GM19372 (cell line): ENCODE data around the gene ARHGDIA.

Experiments
- ATAC-seq: cut with Tn5 transposase; IDR thresholded peaks from one replicate; pipeline ENCODE4 v1.9.1; 2021; ENCODE audit warnings: mild to moderate bottlenecking, low read depth, moderate library complexity; ENCODE audit not compliant: unreplicated experiment

Gene ARHGDIA

DNA sequence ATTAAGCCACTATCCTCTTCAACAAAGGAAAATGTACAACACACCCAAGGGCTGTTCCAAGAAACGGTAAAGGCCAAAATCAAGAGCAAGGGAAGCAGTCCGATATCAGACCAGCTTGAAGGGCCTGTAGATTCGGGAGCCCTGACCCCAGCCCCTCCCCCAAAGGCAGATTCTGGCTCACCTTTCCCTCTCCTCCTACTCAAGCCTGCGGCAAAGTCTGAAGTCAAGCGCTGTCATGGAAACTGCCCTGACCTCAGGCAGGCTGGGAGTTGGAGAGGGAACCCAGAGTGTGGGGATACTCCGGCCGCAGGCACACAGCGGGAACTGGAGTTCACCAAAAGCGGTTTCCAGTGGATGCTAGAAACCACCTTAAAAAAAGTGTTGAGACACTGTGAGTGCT, 18.5 kb upstream of the ARHGDIA start:
- ATAC-seq: no peak

DNA sequence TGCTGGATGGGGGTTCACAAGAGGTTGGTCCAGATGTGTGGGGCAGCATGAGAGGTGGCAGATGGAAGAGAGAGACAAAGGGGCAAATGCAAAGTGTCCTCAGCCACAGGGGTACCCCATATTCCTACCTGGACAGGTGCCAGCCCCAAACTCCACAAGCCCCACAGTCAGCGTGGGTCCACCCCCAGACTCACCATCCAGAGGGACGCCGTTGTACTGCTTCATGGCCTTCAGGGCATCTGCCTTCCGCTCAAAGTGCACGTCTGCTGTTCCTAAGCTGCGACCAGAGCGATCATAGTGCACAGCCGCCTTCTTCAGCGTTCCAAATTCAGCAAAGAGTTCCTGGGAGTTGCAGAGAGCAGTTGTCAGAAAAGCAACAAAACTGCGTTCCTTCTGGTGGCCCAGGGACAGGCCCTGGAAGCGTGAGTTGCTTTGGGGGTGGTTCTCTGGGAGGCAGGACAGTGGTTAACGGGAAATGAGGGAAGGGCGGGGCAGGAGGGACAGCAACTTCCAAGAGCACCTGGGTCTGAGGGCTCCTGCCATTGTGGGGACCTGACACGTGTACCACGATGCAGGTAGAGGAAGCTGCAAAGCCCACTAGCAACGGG, 18.0 kb upstream of the ARHGDIA start:
- no peak for ATAC-seq

DNA sequence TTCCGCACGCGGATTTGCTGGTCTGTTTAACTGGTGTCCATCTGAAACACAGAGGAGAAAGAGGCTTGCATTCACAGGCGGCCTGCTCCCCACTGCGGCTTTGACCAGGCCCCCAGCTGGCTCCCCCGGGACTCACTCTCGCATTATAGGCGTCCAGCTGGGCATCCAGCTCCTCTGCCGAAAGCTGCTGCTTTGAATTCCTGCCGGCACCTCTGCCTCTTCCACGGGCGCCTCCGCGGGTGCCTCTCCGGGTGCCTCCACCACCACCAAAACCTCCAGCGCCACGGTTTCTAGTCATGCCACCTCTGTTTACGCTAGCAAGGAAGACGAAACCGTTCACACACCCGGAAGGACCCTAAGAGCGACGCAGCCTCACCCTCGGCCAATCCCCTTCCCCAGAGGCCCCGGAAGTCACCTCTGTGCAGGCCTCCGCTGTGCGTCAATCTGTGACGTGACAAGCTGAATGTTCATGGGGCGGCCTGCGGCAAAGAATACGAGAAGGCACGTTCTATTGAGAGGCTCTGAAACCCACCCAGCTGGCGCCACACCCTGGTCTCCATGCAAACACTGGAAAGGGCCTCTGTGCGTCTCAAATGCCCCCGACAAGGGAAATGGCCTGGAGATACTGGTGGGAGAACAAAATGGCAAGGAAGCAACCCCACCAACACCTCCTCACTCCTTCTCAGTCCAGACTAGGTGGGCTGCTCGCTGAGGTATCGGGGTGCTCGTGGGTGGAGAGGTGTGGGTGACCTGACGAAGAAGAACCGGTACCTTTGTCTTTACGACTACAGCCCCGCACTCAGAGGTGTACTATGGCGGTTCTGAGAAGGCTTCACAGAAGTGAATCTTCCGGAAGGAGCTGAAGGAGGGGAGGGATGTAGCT, 17.2 kb upstream of the ARHGDIA start:
- no peak for ATAC-seq

DNA sequence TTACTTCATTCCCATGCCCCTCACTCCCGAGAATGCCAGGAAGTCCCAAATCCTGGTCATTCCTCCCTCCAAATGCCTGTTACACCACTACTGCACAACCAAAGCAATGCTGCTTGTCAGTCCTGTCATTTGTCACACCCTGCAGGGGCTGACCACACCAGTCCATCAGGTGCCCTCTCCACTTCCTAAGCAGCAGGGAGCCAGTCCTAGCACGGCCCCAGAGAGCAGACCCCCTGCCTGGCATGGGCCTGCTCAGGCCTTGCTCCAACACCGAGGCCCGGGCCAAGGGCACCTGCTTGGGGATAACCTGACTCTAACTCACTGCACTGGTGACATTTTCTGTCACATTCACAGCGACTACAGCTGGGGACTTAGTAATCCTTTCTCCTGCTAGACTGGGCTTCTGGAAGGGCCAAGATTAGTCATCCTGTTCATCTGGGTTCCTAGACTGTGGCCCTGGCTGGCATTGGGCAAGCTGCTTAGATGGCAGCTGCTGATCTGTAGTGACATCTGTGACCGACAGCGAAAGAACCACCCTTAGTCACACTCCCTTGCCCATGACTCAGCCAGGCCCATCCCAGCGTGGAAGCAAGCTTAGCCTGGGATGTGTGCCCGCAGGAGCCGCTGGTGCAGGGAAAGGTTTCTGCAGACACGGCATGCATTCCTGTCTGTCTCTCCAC, 14.9 kb upstream of the ARHGDIA start:
- no peak for ATAC-seq

DNA sequence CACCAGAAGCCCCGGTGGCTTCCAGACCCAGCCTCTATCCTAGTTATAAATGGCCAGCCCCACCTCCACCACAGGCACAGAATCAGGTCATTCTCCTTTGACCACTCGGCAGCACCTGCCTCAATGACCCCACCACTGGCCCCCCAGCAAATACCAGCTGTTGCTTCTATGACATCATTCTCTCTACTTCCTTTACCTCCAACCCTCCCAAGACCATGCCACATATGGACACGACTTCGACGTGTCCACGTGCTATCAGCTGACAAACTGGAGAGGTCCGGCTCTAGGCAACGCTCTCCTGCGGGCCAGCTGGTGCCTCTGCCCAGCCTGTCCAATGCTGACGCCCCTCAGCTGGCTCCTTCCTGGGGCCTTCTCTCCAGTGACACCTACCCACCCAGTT, 14.3 kb upstream of the ARHGDIA start:
- ATAC-seq: no peak

DNA sequence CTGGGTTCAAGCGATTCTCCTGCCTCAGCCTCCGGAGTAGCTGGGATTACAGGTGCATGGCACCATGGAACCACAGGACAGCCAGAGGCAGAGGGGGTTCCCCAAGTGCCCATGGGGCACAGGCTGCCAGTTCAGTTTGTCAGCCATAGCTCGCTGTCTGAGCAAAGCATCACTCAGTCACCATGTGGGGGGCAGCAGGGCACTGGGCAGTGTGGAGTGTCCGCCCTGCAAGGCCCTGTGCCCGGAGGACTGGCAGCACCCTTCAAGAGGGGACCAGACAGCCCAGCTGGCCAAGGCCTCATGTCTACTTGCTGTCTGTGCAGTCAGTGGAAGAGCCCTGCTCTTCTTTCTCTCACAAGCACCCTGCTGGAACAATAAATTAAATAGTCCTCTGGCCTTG, 13.8 kb upstream of the ARHGDIA start:
- ATAC-seq: no peak

DNA sequence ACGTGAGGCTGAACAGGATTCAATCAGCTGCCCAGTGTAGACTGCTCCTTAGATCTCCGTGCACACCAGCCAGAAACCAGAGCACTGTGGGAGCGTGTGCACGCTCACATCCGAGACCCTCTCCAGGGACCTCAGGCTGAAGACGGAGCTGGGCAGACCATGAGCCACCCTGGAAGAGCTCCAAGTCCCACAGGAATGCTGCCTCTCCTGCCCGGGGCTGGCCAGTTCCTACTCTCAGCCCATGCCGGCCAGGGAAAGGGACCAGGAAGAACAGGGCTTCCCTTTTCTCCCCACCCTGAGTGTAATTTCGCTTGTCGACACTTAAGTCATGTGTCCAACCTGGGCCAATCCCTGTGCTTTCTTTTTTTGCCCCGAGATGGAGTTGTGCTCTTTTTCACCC, 13.4 kb upstream of the ARHGDIA start:
- ATAC-seq: no peak

DNA sequence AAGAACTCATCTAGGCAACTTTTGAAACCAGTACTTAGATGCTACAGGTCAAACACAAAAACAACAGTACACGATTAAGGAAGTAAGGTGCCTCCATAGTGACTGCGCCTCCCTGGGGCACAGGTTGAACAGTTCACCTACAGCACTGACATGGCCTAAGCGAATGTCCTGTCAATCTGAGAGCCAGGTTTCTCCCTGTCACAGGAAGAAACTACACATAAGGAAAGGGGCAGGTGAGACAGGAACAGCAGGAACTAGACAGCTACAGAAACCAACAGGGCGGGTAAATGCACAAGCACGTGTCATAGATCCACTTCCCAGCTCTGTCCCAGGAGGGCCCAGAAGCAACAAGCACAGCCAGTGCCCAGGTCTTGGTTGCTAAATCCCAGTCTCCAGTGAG, 8.0 kb upstream of the ARHGDIA start:
- no peak for ATAC-seq

DNA sequence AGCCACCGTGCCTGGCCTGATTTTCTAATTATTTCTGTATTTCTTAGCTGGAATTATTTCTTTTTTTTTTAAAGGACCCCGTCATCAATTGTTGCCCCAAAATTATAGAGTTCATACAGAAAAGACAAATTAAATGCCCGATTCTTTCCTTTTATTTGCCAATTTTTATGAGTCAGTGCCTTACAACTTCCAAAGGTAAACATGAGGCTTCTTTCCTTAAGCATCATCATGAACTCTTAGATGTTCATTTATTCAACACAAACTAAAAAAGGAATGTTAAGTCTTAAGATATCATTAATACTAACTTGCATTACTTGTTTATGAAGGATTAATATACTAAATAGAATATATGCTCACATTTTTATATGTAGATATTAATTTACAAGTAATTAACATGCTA, 7.2 kb upstream of the ARHGDIA start:
- no peak for ATAC-seq

DNA sequence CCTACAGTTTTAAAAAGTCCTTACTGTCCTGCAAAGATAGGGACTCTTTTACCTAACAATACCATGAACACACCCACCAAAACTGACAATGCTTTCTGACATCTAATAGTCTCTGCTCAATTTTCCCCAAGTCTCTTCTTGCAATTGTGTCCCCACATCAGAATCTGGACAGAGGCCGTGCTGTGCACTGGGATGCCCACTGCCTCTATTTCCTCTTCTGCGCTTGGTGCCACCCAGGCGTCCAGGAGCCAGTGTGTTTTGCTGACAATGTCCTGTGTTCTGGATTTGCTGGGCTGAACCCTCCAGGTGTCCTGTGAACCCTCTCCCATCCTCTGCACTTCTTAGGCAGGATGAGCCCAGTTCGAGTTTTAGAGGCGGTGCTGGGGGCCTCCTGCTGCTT, 6.4 kb upstream of the ARHGDIA start:
- ATAC-seq: no peak

DNA sequence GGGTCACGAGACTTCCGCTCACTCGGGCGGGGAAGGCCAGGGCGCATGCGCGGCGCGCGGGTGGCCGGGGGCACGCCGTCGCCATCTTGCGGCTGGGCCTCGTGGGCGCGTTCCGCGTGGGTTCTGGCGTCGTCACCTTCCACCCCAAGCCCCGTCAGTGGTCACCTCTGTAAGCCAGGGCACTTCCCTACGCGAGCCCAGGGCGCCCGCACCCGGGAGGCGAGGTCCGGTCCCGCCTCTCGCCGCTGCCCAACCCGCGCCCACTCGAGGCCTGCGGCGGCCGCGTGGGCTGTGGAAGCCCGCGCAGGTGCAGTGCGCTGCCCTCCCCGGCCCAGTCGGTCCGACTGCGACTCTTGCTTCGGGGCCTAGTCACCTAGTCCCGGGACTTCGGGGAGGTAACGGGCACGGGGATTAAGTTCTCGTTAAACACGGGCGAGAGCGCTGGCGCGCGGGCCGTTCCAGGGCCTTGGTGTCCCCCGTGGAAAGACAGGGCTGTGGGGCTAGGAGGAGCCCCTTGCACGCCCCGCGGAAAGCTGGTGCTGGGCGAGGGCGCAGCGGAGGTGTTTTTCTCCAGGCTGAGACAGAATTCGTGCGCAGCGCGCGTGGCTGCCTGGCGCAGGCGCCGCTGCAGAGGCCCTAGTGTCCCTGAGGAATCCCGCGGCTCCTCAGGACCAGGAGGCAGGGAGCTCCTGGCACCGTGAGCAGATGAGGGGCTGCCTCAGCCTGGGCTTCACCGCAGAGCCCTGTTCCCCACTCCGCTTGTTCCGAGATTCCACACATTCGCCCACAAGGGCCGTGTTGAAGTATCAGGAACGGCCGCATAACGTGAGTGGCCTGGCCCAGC, 472 bp upstream of the ARHGDIA start:
- ATAC-seq: peak; percentile 56

DNA sequence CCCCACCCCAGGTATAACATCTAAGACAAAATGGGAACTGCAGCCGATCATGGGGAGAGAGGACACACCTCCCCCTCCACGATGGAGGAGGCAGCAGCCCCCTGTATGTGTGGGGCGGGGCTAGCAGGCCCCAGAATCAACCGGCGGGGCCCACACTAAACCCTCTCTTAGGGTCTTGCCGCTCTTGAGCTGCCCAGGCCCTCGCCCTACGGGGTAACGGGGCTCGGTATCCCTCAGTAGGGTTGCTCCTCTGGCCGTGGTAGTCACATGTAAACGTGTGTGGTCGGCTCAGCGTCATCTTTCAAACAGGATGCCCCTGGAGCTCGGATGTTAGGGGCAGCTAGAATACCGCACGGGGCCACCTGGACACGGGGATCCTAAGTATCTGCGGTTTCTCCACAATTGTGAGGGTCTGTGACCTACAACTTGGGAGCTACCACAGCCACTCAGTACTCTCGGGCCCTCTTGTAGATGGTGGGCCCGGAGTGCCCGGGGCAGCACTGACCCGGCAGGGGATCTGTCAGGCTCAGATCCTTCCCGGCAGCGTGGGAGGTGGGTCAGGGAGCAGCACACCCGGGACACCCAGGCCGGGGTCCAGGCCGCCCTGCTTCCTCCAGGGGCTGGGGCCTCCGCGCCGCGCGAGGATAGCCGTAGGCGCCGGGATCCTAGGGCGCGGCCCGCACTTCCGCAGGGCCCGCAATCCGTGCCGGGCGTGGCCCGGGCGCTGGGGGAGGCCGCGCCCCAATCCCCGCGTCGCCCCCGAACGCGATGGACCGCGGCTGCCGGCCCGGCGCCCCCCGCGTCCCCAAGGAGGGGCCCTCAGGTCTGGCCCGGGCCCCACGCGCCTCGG, 781 bp downstream of the ARHGDIA start:
- peak; percentile 9 for ATAC-seq

DNA sequence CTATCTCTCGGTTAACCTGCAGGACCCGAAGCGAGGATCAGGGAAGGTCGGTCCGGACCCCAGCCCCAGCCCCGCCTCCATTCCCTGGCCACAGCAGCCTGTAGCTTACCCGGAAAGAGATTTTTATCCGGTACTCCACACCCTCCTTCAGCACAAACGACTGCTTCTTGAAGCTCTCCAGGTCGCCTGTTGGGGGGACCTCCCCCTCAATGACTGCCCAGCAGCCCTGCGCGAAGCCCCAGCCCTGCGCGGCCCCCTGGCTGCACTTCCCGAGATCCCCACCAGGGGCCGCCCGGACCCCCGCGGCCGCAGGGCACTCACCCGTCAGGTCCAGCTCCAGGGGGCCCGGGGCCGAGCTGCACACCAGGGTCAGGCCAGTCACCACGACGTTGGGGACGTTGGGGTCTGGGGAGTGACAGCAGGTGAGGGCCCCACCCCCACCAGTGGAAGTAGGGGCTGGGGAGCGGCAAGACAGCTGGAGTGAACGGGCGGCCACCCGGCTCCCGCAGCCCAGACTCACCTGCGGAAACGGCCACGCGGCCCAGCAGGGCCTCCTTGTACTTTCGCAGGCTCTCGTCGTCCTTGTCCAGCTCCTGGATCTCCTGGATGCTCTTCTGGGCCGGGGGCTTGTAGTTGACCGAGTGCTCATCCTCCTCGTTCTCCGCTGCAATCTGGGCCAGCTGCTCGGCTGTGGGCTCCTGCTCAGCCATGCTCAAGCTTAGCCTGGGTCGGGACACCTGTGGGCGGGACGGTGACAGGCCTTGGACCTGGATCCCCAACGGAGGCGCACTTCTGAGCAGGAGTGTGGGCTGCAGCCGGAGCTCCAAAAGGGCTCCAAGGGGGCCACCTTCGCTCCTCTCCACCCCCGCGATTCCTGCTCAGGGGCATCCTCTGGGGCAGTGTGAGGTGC, 1.7 kb downstream of the ARHGDIA start:
- no peak for ATAC-seq

DNA sequence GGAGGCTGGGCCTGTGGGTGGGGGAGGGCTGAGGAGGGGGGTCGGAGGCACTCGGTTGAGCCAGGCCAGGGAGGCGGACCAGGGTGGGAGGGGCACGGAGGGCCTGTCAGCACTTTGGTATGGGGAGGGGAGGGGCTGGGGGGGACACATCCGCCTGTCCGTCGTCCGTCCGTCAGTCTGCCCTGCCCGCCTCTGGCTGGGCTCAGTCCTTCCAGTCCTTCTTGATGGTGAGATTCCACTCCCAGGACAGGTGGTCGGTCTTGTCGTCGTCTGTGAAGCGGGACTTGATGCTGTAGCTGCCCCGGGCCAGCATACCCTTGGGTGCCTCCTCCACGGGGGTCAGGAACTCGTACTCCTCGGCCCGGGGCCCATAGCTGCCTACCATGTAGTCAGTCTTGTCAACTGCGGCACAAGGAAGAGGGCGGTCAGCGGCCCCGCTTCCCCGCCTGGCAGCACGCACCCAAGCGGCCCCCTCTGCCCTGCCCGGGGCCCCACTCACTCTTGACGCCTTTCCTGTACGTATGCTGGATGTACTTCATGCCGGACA, 2.4 kb downstream of the ARHGDIA start:
- ATAC-seq: no peak

DNA sequence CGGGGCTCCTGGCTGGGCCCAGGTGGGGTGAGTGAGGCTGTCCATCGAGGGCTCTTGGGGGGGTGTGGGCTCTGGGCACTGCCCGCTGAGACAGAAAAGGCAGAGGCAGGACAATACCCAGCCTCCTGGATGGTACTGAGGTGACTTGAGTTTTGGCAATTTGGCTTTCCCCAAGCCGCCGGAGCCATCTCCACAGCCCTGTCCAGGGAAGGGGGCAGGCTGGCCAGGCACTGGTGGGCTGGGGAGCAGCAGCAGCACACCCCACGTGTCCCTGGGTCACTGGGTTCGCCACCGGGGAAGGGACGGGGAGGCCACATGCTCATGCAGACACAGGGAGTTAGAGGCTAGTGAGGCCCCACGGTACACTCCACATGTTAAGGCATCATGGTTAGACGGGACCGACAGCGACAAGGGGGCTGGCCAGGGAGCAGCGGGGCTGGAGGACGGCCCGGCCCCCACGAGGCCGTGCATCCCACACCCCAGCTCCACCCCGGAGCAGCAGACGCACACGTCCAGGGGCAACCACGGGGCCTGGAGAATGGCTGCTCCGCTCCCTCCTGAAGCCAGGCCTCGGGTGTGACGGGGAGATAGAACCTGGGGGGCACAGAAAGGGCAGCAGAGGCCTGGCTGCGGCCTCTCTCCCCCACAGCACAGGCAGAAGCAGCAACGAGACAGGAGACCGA, 3.0 kb downstream of the ARHGDIA start:
- no peak for ATAC-seq

DNA sequence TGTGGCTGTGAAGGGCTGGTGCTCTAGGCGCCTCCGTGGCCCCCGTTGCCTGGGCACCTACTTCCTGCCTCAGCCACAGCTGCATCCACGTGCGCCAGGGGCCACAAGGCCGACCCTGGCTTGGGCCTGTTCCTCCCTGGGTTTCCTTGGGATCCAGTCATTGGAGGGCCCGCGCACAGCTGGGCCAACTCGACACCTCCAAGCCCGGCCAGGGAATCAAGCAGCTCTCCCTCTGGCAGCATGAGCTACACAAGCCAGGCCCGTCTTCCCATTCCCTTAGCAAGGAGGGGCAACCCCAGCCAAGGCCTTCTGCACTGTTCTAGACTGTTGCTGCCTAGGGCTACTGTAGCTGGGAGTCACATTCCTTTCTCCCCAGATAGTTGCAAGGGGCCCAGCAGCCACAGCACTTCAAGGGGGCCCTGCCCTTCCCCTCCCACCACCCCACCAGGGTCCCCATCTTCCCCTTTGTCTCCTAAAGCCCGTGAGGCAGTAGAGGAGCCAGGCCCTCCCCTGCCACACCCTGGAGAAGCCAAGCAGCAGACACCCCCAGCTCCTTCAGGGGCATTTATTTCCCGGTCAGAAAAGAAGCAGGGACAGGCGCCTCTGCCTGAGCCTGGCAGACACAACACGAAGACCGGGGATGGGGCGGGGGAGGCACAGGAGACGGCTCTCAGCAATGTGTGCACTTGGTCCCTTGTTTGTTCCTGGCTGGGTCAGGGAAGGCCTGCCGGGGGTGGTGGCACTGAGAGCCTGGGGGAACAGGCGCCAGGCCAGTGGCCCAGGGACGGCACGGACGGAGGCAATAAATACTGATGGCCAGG, 3.8 kb downstream of the ARHGDIA start:
- no peak for ATAC-seq
